ENCODE data around the gene FGD5.

Gene FGD5

DNA sequence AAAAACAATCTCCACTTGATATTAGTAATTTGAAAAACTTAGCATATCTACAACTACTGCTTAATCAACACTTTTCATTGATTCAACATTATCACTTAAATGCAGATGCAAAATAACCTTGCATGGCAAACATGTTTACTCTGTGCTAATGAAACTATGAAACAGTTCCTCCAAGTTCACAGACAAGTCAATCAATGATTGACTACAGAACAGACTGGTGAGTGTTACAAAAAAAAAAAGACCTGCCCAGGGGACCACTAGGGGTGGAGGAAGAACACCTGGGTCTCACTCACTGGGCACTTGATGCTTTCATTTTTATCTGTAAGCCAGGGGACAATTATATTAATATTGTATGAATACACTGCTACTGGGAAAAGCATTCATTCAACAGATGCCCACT is 124.3 kb downstream of the FGD5 start:
- no peak for DNase-seq

DNA sequence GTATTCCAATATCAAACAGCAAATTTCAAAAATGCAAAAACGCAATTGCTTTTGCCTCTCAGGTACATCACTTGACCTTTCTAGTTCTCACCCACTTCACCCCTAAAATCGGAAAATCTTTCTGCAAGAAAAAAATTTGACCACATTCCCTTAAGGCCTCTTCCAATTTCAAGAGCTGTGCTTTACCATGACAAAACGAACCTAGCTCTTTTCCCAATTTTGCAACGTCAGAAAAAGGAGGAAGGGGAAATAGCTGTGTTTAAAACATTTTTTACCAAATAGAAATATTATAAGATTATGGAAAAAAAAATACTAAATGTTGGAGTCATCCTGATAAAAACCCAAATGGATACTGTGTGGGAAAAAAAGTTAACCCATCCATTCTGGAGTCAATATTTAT is 127.5 kb downstream of the FGD5 start:
- no peak for DNase-seq

DNA sequence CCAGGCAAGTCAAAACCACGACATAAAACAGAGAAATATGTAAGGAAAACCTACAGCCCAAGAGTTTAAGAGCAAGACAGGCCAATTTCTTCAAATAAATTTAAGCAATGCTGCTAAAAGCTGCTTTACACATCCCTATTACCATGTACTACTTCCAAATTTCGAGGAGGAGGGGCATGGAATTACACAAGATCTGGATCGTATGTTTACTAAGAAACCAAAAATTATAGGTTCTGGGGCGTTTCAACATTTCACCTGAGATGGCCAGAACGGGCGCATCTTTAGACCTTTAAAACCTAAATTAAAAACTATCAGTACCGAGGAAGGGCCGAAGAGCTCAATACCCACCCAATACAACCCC is 128.0 kb downstream of the FGD5 start:
- DNase-seq, result no peak

DNA sequence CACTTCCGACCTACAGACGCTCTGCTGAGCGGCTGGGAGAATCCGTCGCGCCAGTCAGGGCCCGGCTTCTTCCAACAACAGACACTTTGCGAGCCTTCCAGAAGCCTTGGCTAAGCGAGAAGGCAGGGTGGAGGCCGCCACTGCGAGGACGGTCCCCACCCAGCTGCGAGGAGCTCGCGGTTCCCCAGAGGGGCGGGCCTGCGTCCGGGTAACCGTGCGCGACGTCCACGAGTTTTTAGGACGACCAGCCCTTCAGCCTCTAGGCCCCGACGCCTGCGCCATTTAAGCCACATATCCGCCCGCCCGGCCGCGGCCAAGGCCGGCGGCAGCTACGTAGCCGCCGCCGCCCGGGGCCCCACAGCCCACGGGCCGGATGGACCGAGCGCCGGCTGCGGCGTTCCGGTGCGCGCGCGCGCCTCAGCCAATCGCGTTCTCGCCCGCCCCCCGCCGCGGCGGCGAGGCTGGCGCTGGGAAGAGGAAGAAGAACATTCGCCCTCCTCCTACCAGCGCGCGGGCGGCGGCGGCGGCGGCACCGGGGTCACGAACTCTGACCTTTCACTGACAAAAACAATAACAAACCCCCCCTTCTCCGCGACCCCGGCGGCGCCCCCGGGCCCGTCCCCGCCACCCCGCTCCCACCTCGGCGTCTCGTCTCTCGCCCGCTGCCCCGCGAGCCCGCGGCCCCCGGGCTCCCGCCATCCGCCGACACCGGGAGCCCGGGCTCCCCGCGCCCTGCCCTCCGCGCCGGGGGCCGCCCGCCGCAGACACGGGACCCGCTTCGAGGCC is 128.5 kb downstream of the FGD5 start, which contains the start of gene NR2C2:
Gene NR2C2 (plus strand): TSS at position 484 of the 786 bp plus-strand sequence. CDS start 56,332 bp downstream, outside the sequence.
- peak; percentile 48 to 78 for DNase-seq

DNA sequence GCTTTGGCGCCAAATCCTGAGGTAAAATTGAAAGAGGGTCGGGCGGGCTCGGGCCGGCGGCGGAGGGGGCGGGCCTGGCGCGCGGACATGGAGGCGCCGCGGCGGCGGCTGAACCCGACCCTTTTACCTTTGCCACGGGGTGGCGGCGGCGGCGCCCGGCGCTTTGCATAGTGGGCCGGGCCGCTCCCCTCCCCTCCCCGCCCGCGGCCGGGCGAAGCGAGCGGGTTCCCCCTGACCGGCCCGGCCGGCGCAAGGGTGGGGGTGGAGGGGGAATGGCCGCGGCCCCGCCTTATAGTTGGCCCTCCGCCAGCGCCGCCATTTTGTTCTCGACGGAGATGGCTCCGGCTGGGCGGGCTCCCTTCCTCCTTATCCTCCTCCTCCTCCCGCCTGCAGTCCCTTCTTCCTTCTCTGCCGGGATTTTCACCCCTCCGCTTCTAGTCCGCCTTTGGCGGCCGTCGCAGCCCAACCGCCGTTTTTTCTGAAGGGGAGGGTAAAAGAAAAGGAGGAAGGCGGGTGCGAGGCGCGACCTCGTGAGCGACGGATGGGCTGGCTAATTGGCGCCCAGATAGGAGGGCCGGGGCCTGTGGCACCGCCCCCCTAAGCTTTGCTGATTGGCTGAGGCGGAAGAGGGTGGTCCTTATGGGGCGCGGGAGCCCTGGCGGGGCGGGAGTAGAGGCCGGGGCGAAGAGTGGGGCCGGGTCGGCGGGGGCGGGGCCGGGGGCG is 129.3 kb downstream of the FGD5 start:
- DNase-seq, result peak; percentile 88 to 94

DNA sequence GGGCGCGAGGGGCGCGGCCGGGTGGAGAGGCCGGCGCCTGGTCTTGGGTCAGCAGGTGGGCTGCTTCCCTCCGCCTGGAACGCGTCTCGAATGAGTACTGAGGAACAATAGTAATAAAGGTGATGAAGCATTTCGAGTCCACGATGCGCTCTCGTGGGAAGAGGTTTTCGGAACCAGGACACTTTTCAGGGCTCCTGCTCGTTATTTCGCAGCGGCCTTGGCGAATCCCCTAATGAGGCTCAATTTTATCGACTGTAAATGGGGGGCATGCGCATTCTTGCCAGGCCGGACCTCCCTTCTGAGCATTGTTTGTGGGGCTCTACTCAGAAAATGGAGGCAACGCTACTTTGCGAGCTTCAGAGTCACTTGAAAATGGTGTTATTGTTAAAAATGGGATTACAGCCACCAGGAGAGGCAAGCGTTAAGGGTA is 129.9 kb downstream of the FGD5 start:
- DNase-seq, result no peak

DNA sequence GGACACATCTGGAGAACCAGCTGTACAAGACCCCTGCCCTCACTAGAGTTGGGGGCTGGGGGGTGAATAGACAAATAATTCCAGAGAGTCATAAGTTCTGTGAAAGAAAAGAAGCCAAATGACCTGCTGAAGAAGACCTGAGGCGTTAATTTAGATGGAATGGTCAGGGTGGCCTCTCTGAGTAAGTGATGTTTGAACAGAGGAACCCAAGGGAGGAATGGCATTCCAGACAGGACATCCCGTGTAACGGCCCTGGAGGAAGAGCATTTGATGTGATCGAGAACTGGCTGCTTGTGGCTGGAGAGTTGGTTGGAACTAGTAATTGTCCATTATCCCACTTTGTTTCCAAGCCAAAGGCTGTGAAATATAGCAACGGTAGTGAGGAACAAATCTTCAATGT is 130.4 kb downstream of the FGD5 start:
- no peak for DNase-seq

DNA sequence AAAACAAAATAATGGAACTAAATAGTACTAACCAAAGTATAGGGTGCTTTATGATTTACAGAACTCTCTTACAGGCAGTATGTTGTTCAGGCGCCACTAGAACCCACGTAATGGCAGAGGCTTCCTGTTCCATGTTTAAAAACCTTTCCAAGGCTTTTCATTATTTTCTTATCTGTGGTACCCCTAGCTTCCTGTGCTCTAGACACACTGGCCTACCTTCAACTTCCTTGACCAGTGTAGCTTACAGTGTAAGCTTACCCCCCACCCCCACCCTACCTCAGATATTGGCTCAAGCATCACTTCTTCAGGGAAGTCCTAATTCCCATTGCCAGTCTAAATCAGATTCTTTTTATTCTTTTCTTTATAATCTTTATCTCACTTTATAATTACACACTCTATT is 131.5 kb downstream of the FGD5 start:
- DNase-seq, result no peak

DNA sequence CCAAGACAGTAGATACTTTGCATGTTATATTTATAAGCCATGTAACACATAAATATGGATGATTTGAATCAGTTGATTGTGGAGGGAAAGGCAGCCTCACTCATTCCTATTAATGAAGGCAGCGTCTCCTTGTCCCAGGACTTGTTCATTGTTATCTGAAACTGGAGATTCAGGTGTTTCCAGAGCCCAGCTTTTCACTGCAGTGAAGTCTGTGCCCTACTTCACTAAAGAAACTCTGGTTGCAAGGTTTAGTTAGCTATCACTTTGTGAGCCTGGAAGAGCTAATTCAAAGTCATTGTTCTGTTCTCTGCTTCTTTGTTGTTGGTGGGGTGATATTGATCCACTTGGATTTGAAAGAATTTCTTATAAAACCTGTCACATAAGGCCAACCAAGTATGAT is 138.4 kb downstream of the FGD5 start:
- DNase-seq, result no peak

DNA sequence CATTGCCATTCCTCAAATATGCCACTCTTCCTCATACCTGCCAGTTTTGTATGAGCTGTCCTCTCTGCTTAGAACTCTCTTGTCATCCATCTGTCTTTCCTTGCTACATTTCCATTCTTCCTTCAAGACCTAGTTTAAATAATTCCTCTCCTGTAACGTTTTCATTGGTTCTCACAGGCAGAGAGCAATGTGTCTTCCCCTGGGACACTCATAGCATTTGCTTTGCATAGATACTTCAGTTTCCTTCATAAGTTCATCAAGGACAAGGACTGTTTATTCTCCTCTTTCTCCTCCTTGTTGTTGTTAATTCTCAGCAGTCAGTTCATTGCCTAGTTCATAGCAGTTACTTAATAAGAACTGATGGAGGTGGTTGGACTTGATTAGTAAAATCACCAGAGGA is 139.2 kb downstream of the FGD5 start:
- no peak for DNase-seq

DNA sequence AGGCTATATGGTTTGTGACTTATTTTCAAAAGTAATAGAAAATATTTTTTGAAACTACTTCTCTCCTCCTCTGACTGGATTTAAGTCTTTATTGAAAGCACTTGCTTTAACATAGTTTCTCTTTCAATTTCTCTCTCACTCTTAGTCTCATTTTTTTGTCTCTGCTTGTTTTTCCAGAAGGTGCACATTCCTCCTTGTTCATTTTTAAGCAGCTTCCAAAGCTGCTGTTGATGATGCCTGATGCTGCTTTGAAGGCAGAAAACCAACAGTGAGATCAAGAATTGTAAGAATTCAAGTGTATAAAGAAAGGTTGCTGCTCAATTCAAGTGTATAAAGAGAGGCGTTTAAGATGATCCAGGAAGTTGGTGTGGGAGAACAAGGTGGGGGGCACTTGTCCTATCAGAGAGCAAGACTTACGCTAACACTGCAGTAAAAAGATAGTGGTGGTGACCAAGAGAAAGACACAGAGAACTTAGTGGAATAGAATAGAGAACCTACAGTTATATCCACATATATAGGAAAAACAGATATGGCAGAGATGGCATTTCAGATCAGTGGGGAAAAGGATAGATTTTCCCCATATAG is 140.7 kb downstream of the FGD5 start:
- no peak for DNase-seq

DNA sequence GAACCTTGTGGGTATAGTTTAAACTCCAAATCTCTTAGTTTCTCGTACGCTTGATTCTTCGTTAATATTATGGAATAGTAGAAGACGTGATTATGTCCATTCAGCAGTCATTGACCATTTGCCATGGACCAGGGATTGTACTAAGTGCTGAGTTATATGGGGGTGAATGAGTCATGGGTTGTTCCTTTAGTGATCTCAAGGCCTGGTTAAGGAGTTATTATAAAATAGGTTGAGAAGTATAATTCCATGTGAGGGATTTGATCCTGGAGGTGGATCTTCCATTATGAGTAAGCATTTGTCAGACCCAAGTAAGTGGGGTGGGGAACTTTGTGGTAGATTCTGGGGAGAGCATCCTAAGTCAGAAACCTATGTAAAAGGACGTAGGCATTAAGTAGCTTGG is 144.0 kb downstream of the FGD5 start:
- no peak for DNase-seq

DNA sequence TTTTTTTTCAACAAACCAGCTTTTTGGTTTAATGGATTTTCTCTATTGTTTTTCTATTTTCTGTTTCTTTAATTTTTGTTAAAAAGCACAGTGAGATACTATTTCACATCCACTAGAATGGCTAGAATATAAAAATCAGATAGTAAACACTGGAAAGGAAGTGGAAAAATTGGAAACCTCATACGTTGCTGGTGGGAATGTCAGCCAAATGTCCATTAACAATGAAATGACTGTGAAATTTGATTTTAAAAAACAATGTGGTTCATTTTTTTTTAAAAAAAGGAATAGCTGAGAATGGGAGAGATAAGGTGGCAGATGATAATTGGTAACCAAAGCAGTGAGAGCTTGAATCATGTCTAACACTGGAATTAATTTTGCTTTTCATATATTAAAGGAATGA is 148.5 kb downstream of the FGD5 start:
- no peak for DNase-seq

DNA sequence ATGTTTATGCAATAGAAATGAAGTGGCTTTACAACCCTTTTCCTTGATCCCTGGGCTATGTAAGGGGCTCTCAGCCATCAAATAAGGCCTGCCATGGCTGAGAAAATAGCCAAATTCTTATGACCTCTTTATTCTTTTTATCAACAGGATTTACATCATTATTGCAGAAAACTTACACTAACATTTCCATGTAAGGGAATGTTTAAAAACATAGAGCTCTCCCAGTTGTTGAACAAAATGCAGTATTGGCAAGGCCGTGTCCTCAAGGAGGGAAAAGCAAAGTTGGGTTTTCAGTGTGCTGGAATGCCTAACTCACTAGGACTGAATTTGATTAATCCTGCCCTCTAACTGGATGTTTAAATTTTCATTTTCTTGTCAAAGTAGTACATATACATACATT is 150.9 kb downstream of the FGD5 start:
- no peak for DNase-seq

DNA sequence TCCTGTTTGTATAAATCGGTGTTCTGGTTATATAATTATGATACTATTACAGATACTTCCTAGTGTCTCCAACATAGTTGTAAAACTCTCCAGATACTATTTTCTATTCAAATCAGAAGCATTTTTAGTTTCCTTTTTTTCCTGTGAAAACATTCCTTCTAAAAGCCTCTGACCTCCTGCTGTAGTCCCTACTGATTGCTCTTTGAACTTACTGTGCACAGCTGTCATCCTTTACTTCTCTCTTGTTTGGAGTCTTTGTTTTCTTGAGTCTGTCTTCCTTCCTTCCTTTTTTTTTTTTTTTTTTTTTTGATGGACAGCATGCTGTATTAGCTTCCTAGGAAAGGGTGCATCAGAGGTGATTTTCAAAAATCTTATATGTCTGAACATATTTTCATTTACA is 157.6 kb downstream of the FGD5 start:
- no peak for DNase-seq

DNA sequence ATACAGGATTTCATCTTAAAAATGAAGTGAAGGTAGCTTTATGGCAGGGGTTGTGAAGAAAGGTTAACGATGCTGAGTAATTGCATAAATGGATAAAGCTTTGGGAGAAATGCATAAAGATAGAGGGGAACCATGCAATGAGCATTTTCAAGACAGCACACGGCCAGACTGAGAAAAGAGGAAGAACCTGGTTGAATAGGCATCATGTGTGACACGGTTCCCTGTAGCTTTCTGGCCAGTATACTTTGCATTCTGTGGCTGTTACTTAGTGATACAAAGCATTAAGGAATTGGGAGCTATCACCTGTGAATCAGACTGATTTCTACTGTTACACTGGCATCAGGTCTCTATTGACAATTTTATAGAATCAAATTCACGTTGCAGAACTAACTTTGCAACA is 161.9 kb downstream of the FGD5 start:
- DNase-seq, result no peak
